Measurements from ENCODE around the gene CUL2. TPM values are rescaled to one million over a fixed set of nuclear protein-coding genes. Genes with fewer than 3 reads are reported as not detected.
A peak's percentile ranks its signal among the peaks of the same experiment; 100 is the strongest.

Gene CUL2
- total and polyA plus RNA-seq, 2 of the 4 experiments (the other 2 are of a cell fraction) = 18.9 to 36.6 TPM

- H3K14ac ChIP-seq (replicated peaks; ENCODE audit: low read depth, low read length) = no peak overlapping the region
- H3K9me1 ChIP-seq (ENCODE audit: insufficient read depth, low read length) = peaks cover 4% of the 10 kb centered on the region; the same call in 1 of the 2 replicates
- H3K23ac ChIP-seq (ENCODE audit: low read depth, low read length) = no peak overlapping the region
- DNase-seq (peak; percentile 16), ATAC-seq (ENCODE audit: low read depth) (no peak)
- no peak overlapping the region for H4K91ac ChIP-seq (ENCODE audit: insufficient read depth, low read depth, low read length)
- ChIA-PET POLR2A (ENCODE audit: unreplicated experiment) (no interaction called here), CTCF (no interaction called here)
- 89% methylated on average over 3 of the region's 6 CpGs; no CpG with 5 or more reads in 1 of the 2 experiments for WGBS, 2 experiments (ENCODE audit: extremely low coverage in 2 of 2, insufficient read length in 1 of 2)
- H3K4me3 ChIP-seq (ENCODE audit: insufficient read depth, low read depth, low read length) = no peak overlapping the region
- no peak overlapping the region for H3K4ac ChIP-seq (ENCODE audit: low read depth, low read length)
- peaks cover 2% of the 10 kb centered on the region; the same call in 1 of the 2 replicates for H3K4me1 ChIP-seq (ENCODE audit: control insufficient read depth, insufficient read depth, low read length)
- no peak overlapping the region for H3K56ac ChIP-seq (ENCODE audit: extremely low read depth, insufficient read depth, low read length)
- no peak overlapping the region for H3K18ac ChIP-seq (ENCODE audit: low read depth, low read length)
- peaks cover 7% of the 10 kb centered on the region for H3K9me3 ChIP-seq (ENCODE audit: control insufficient read depth, insufficient read depth, low read length)
- intact Hi-C loops (cut with micrococcal nuclease) (no loop called here), dilution Hi-C loops (cut with HindIII; ENCODE audit: low sequenced_read_pairs, unreplicated experiment) (no loop called here), in situ Hi-C loops (cut with MboI; ENCODE audit: low sequenced_read_pairs) (no loop called here)
- H2BK15ac ChIP-seq (ENCODE audit: low read depth, low read length) = no peak overlapping the region
- no peaks in the 10 kb centered on the region for H3K36me3 ChIP-seq (ENCODE audit: control insufficient read depth, insufficient read depth, low read length)
- BruUV-seq (replicated peaks) = no TSS peak
- no peak overlapping the region for H2AK9ac ChIP-seq (replicated peaks; ENCODE audit: low read depth, low read length, poor library complexity)
- H3K79me1 ChIP-seq (ENCODE audit: low read depth in 1 of 2, low read length in 2 of 2) = no peaks in the 10 kb centered on the region
- no peaks in the 10 kb centered on the region for H4K20me1 ChIP-seq (ENCODE audit: insufficient read depth, low read length)
- no peak overlapping the region for H3K9ac ChIP-seq (ENCODE audit: low read depth, low read length)
- H2BK20ac ChIP-seq (ENCODE audit: low read depth, low read length) = no peak overlapping the region
- no peaks in the 10 kb centered on the region for H3K27me3 ChIP-seq (ENCODE audit: control insufficient read depth, insufficient read depth, low read length)
- no peak overlapping the region for H3K4me2 ChIP-seq (ENCODE audit: low read depth, low read length)
- no peak overlapping the region for H2AK5ac ChIP-seq (ENCODE audit: low read depth, low read length)
- no peak overlapping the region for H4K8ac ChIP-seq (ENCODE audit: low read depth in 2 of 2, low read length in 2 of 2)
- peak; percentile 22; the same call in 1 of the 2 replicates for TF ChIP-seq CEBPB (IDR thresholded peaks at IDR 0.05; ENCODE audit: low read depth, low read length)
- TF ChIP-seq RAD21 (IDR thresholded peaks at IDR 0.05; ENCODE audit: low read length) = no peak
- no peak overlapping the region for H3K27ac ChIP-seq (ENCODE audit: insufficient read depth, low read length)
- H2AFZ ChIP-seq (replicated peaks; ENCODE audit: low read length, poor library complexity) = no peak overlapping the region
- H2BK120ac ChIP-seq (ENCODE audit: low read depth, low read length) = no peak overlapping the region
- no peak overlapping the region for H4K5ac ChIP-seq (ENCODE audit: low read depth, low read length)
- H2BK5ac ChIP-seq (ENCODE audit: low read depth, low read length, poor library complexity, severe bottlenecking) = no peak overlapping the region
Measured at GRCh38 chr10:34996843-34997242, 93.3 kb downstream of the CUL2 start.

All from IMR-90 (cell line).